ENCODE data around the gene FEV.

FEV gene

GRCh38 chr2:218981390-218981880 is 3.5 kb downstream of the FEV start:
- peak; percentile 61 for DNase-seq
- H4K5ac ChIP-seq (ENCODE audit: low read length): no peak overlapping the region
- H3K79me2 ChIP-seq (ENCODE audit: control insufficient read depth, insufficient read depth, low read length): no peaks in the 10 kb centered on the region
- no peaks in the 10 kb centered on the region for H3K79me1 ChIP-seq (ENCODE audit: low read length)
- H3K4me3 ChIP-seq (ENCODE audit: low read length): no peak overlapping the region
- H2AK5ac ChIP-seq (ENCODE audit: low read length): no peak overlapping the region
- H3K36me3 ChIP-seq (ENCODE audit: control insufficient read depth, insufficient read depth, low read length): no peaks in the 10 kb centered on the region
- H2BK120ac ChIP-seq (ENCODE audit: low read depth, low read length): no peak overlapping the region
- no peak overlapping the region for H3K4me2 ChIP-seq (ENCODE audit: low read length)
- H3K27ac ChIP-seq (ENCODE audit: low read depth, low read length): no peak overlapping the region
- no peak overlapping the region for H3K9ac ChIP-seq (ENCODE audit: low read length)
- H3K4ac ChIP-seq (ENCODE audit: low read depth, low read length): no peak overlapping the region
- no peak overlapping the region for H2BK15ac ChIP-seq (replicated peaks; ENCODE audit: low read depth)
- H3K4me1 ChIP-seq (ENCODE audit: control insufficient read depth, low read depth, low read length): no peaks in the 10 kb centered on the region
- H3K23ac ChIP-seq (ENCODE audit: low read length): peak overlapping the region; percentile 24
- peaks cover 52% of the 10 kb centered on the region for H3K27me3 ChIP-seq (ENCODE audit: insufficient read depth, low read length, poor library complexity)
- no peak overlapping the region for H4K8ac ChIP-seq (ENCODE audit: low read depth, low read length)
- H3K56ac ChIP-seq (ENCODE audit: low read length): no peak overlapping the region
- no peak overlapping the region for H2BK5ac ChIP-seq (ENCODE audit: low read length)
- WGBS (ENCODE audit: extremely low coverage, insufficient coverage, low lambda C conversion rate): no CpG with 5 or more reads among the region's 46 CpGs
- H3K18ac ChIP-seq (ENCODE audit: low read length): no peak overlapping the region

- DNase-seq: no peak
- WGBS (ENCODE audit: extremely low coverage, insufficient coverage, low lambda C conversion rate): no CpG with 5 or more reads among the region's 26 CpGs
Observed at GRCh38 chr2:218980735-218981389, 4.1 kb downstream of the FEV start.

GRCh38 chr2:218979846-218980734 is 4.9 kb downstream of the FEV start:
- Histone ChIP-seq H3K27ac (ENCODE audit: low read depth, low read length) (no peak overlapping the region), H3K4ac (ENCODE audit: low read depth, low read length) (no peak overlapping the region), H3K23ac (ENCODE audit: low read length) (no peak overlapping the region), H3K79me2 (ENCODE audit: control insufficient read depth, insufficient read depth, low read length) (no peaks in the 10 kb centered on the region), H3K56ac (ENCODE audit: low read length) (peak overlapping the region; percentile 34), H3K4me3 (ENCODE audit: low read length) (no peak overlapping the region), H2BK15ac (replicated peaks; ENCODE audit: low read depth) (no peak overlapping the region), H3K9ac (ENCODE audit: low read length) (peak overlapping the region; percentile 44), H2BK120ac (ENCODE audit: low read depth, low read length) (no peak overlapping the region), H2BK5ac (ENCODE audit: low read length) (no peak overlapping the region), H2AK5ac (ENCODE audit: low read length) (no peak overlapping the region), H3K36me3 (ENCODE audit: control insufficient read depth, insufficient read depth, low read length) (no peaks in the 10 kb centered on the region), H3K27me3 (ENCODE audit: insufficient read depth, low read length, poor library complexity) (peaks cover 45% of the 10 kb centered on the region), H4K5ac (ENCODE audit: low read length) (no peak overlapping the region), H3K4me2 (ENCODE audit: low read length) (peak overlapping the region; percentile 34), H3K18ac (ENCODE audit: low read length) (no peak overlapping the region), H3K4me1 (ENCODE audit: control insufficient read depth, low read depth, low read length) (no peaks in the 10 kb centered on the region), H4K8ac (ENCODE audit: low read depth, low read length) (no peak overlapping the region), H3K79me1 (ENCODE audit: low read length) (no peaks in the 10 kb centered on the region)
- no CpG with 5 or more reads among the region's 39 CpGs for WGBS (ENCODE audit: extremely low coverage, insufficient coverage, low lambda C conversion rate)
- peak; percentile 92 for DNase-seq

More at GRCh38 chr2:218980735-218981389, 4.1 kb downstream of the FEV start:
- Histone ChIP-seq H3K36me3 (ENCODE audit: control insufficient read depth, insufficient read depth, low read length) (no peaks in the 10 kb centered on the region), H3K23ac (ENCODE audit: low read length) (no peak overlapping the region), H3K4me2 (ENCODE audit: low read length) (no peak overlapping the region), H3K9ac (ENCODE audit: low read length) (no peak overlapping the region), H3K79me2 (ENCODE audit: control insufficient read depth, insufficient read depth, low read length) (no peaks in the 10 kb centered on the region), H3K18ac (ENCODE audit: low read length) (no peak overlapping the region), H3K4ac (ENCODE audit: low read depth, low read length) (no peak overlapping the region), H4K8ac (ENCODE audit: low read depth, low read length) (no peak overlapping the region), H3K4me3 (ENCODE audit: low read length) (no peak overlapping the region), H2AK5ac (ENCODE audit: low read length) (no peak overlapping the region), H4K5ac (ENCODE audit: low read length) (no peak overlapping the region), H2BK120ac (ENCODE audit: low read depth, low read length) (no peak overlapping the region), H2BK15ac (replicated peaks; ENCODE audit: low read depth) (no peak overlapping the region), H3K27me3 (ENCODE audit: insufficient read depth, low read length, poor library complexity) (peaks cover 47% of the 10 kb centered on the region), H3K56ac (ENCODE audit: low read length) (no peak overlapping the region), H3K27ac (ENCODE audit: low read depth, low read length) (no peak overlapping the region), H3K4me1 (ENCODE audit: control insufficient read depth, low read depth, low read length) (no peaks in the 10 kb centered on the region), H2BK5ac (ENCODE audit: low read length) (no peak overlapping the region), H3K79me1 (ENCODE audit: low read length) (no peaks in the 10 kb centered on the region)

GRCh38 chr2:218975060-218975777 is 9.8 kb downstream of the FEV start:
- H3K27ac ChIP-seq (ENCODE audit: low read depth, low read length): no peak overlapping the region
- peaks cover 5% of the 10 kb centered on the region for H3K27me3 ChIP-seq (ENCODE audit: insufficient read depth, low read length, poor library complexity)
- no peak overlapping the region for H3K4me2 ChIP-seq (ENCODE audit: low read length)
- no peak overlapping the region for H3K23ac ChIP-seq (ENCODE audit: low read length)
- H2AK5ac ChIP-seq (ENCODE audit: low read length): no peak overlapping the region
- DNase-seq: no peak
- H4K5ac ChIP-seq (ENCODE audit: low read length): no peak overlapping the region
- H2BK5ac ChIP-seq (ENCODE audit: low read length): no peak overlapping the region
- H3K9ac ChIP-seq (ENCODE audit: low read length): no peak overlapping the region
- no peaks in the 10 kb centered on the region for H3K79me2 ChIP-seq (ENCODE audit: control insufficient read depth, insufficient read depth, low read length)
- no peak overlapping the region for H3K56ac ChIP-seq (ENCODE audit: low read length)
- H4K8ac ChIP-seq (ENCODE audit: low read depth, low read length): no peak overlapping the region
- H3K4me1 ChIP-seq (ENCODE audit: control insufficient read depth, low read depth, low read length): no peaks in the 10 kb centered on the region
- no peak overlapping the region for H3K18ac ChIP-seq (ENCODE audit: low read length)
- no peak overlapping the region for H2BK15ac ChIP-seq (replicated peaks; ENCODE audit: low read depth)
- H3K4me3 ChIP-seq (ENCODE audit: low read length): no peak overlapping the region
- no peak overlapping the region for H2BK120ac ChIP-seq (ENCODE audit: low read depth, low read length)
- no peak overlapping the region for H3K4ac ChIP-seq (ENCODE audit: low read depth, low read length)
- WGBS (ENCODE audit: extremely low coverage, insufficient coverage, low lambda C conversion rate): no CpG with 5 or more reads among the region's 4 CpGs
- H3K36me3 ChIP-seq (ENCODE audit: control insufficient read depth, insufficient read depth, low read length): no peaks in the 10 kb centered on the region
- no peaks in the 10 kb centered on the region for H3K79me1 ChIP-seq (ENCODE audit: low read length)

GRCh38 chr2:218970894-218971293 is 14.1 kb downstream of the FEV start:
- H2BK15ac ChIP-seq (replicated peaks; ENCODE audit: low read depth): no peak overlapping the region
- peaks cover under 1% of the 10 kb centered on the region for H3K27me3 ChIP-seq (ENCODE audit: insufficient read depth, low read length, poor library complexity)

More at GRCh38 chr2:218970894-218971293, 14.1 kb downstream of the FEV start:
- Histone ChIP-seq H2BK120ac (ENCODE audit: low read depth, low read length) (no peak overlapping the region), H2BK5ac (ENCODE audit: low read length) (no peak overlapping the region), H3K18ac (ENCODE audit: low read length) (no peak overlapping the region), H3K4me3 (ENCODE audit: low read length) (no peak overlapping the region), H3K4me2 (ENCODE audit: low read length) (no peak overlapping the region), H3K4me1 (ENCODE audit: control insufficient read depth, low read depth, low read length) (no peaks in the 10 kb centered on the region), H3K23ac (ENCODE audit: low read length) (no peak overlapping the region), H3K4ac (ENCODE audit: low read depth, low read length) (no peak overlapping the region), H3K56ac (ENCODE audit: low read length) (no peak overlapping the region), H3K36me3 (ENCODE audit: control insufficient read depth, insufficient read depth, low read length) (no peaks in the 10 kb centered on the region), H4K5ac (ENCODE audit: low read length) (no peak overlapping the region), H3K9ac (ENCODE audit: low read length) (no peak overlapping the region), H3K79me1 (ENCODE audit: low read length) (no peaks in the 10 kb centered on the region), H2AK5ac (ENCODE audit: low read length) (no peak overlapping the region), H3K27ac (ENCODE audit: low read depth, low read length) (no peak overlapping the region), H3K79me2 (ENCODE audit: control insufficient read depth, insufficient read depth, low read length) (no peaks in the 10 kb centered on the region), H4K8ac (ENCODE audit: low read depth, low read length) (no peak overlapping the region)
- no peak for DNase-seq
- no CpG with 5 or more reads among the region's 1 CpG for WGBS (ENCODE audit: extremely low coverage, insufficient coverage, low lambda C conversion rate)

Data from mesendoderm (in vitro differentiated cells).